ENCODE results near the gene NPAS2. TPM values are rescaled to one million over a fixed set of nuclear protein-coding genes. Genes with fewer than 3 reads are reported as not detected.

The NPAS2 gene
- total RNA-seq, 1 donor from 2014 or later, result 8.3 TPM

DNA sequence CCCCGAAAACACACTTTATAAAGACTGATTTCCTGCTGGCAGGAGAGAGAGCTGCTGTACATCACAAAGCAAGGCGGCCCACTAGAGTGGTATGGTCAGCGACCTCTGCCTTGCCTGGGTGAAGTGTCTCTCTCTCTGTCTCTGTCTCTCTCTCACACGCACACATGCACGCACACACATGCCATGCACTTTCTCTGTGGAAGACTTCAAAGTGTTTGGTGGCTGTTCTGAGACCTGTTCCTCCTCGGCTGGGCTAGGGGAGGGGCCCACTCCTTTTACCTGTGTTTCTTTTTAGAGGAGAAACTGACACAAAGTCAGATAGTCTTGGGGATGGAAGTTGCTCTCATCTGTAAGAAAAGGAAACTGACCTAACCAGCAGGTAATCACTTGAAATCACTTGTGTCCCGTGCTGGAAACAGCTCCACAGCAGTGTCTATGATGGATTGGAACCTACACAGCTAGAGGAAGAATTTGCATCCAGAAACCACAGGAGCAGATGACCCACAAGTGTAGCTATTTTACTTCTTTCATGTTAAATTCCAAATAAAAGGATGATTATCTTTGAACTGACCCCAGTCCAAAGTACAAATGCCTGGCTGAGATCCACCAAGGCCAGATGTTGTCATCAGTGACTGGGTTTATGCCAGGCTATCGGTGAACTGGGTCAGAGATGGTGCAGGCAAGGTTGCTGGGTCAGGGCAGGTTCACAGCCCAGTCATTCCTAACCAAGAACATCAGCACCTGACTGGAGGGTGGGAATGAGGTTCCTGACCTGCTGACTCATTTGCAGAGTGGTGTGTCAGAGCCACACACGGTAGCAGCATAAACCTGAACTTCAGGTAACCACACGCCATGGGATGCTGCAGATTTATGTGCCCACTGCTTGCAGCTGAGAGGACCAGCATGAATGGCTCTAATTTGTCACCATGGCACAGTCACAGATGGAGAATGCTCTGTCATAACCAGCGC, 63.0 kb downstream of the NPAS2 start:
- no peak for DNase-seq

DNA sequence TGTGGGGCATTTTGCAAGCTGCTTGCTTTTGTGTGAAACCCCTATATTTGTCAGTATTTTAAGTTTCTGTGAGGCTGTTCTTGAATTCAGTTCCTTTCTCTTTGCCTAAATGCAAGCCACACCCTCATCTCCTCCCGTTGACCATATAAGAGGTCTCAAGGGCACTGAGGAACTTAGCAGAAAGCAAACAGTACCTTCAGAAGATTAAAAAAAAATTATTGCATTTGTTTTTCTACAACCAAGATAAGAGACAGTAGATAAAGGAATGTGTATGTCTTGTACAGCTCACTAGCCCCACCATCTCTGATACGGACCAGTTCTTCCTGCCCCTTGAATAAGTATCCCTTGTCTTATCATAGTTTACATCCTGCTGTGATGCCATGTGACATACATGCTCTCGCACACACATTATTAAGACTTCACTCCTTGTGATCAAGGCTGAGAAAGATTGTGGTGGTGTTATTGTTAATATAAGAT, 64.2 kb downstream of the NPAS2 start:
- DNase-seq, result peak; percentile 37

DNA sequence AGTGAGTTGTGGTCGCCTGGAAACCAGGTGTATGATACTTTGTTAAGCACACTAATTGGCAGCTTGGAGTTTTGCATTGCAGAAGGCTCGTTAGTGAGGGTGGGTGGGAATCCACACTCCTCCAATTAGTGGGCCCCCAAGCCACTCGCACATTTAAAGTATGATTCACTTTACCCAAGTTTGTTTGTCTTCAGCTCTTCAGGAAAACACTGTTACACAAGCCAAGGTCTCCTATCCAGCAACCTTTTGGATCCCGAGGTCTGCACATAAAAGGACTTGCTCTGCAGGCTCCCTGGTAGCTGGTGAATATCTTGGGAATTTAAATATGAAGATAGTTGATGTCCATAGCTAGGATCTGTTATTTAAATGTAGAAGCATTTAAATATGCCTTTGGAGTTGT, 66.1 kb downstream of the NPAS2 start:
- peak; percentile 43 for DNase-seq

GRCh38 chr2:100887039-100887578, 67.2 kb downstream of the NPAS2 start:
- DNase-seq, result no peak

DNA sequence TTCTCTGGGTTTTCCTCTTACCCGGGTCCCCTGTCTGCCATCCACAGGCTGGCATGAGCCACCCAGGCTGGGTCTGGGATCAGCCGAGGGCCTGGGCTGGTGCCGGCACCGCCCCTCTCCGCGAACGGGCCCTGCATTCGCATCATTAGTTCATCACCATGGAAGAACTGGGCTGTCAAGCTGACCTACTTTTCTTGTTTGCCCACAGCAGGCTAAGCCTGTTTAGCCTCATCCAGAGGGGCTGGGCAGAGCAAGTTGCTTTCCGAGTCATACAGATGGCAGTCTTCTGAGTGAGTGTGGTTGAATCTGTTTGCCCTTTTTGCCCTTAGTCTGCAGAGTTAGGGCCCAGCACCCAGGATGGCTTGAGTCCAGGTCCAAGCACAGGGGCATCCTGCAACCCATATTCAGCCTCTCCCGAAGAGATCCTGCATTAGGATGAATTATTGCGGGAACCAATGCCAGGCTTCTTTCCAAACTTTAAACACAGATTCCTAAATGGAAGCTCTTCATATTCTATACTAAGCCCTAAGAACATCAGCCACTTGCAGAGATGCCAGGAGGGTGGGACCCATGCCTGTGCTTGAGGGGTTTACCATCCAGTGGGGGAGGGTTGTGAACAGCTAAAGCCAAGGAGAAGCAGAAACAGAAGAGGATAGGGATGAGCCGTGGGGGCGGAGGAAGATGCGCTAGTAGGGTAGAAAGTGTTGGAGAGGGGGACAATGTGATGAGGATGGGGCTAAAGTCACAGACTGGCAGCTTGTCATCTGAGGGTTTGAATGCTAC, 68.0 kb downstream of the NPAS2 start:
- DNase-seq, result no peak

DNA sequence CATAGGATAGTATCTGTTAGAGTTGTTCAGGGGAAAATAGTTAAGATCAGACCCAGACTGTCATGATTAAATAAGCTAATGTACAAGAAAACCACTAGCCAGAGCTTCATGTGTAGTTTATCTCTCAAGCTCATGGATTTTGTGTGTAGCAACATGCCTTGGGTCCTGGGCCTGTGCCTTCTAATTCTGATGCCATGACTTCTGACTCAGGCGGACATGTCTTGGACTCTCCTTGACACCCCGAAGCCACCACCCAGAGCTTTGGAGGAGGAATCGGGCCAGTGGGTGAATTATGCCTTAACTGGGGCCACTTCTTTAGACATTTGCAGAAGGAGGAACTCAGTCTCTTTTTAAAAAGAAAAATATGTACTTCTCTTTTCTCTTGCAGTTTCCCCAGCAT, 68.7 kb downstream of the NPAS2 start:
- no peak for DNase-seq

DNA sequence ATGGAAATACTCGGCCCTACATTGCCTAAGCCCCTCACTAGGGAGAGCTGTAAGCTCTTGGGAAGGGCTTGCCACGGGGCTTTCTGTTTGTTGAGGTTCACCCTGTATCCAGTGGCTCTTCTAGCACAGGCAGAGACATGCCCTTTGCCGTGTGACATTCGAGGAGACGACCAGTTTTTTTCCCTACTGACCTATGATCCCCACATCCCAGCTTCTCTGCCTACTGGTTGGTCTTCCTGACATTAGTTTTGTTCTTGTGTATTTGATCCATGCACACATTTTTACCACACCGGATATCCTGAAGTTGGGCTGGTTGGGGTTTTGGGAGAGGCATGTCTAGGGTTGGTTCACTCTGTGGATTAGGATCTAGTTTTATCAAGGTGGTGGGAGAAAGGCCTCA, 69.3 kb downstream of the NPAS2 start:
- no peak for DNase-seq

GRCh38 chr2:100891906-100892642, 72.1 kb downstream of the NPAS2 start:
- no peak for DNase-seq

DNA sequence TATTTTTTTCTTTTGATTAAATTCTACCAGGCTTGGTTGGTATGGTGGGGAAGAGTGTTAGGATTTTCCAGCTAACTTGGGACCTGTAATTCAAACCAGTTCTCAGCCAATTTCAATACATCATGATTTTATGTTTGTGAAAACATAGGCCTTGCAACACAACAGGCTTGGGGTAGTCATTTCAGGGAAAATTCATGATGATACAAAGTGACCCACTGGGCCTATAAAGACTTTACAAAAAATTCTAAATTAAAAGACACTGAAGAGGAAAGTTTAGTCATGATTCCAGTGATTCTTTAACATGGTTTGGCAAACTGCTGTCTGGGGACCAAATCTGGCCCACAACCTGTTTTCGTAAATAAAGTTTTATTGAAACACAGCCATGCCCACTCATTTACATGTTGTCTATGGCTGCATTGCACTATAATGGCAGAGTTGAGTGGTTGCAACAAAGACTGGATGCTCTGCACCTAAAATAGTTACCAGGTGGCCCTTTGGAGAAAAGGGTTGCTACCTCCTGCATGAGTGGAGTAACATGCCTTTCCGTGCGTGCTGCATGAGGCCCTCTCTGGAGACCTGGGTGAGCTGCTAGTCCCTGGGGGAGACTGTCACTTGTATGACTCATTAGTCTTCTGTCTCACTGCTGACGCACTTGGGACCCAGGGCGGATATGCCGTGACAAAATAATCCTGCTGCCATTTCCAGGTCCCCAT, 73.6 kb downstream of the NPAS2 start:
- peak; percentile 60 for DNase-seq

- DNase-seq, result peak; percentile 75
Measured at GRCh38 chr2:100894105-100894795, 74.3 kb downstream of the NPAS2 start.

- DNase-seq, result no peak
Measured at GRCh38 chr2:100894796-100895156, 74.8 kb downstream of the NPAS2 start.

- no peak for DNase-seq
Measured at GRCh38 chr2:100895402-100895801, 75.5 kb downstream of the NPAS2 start.

DNA sequence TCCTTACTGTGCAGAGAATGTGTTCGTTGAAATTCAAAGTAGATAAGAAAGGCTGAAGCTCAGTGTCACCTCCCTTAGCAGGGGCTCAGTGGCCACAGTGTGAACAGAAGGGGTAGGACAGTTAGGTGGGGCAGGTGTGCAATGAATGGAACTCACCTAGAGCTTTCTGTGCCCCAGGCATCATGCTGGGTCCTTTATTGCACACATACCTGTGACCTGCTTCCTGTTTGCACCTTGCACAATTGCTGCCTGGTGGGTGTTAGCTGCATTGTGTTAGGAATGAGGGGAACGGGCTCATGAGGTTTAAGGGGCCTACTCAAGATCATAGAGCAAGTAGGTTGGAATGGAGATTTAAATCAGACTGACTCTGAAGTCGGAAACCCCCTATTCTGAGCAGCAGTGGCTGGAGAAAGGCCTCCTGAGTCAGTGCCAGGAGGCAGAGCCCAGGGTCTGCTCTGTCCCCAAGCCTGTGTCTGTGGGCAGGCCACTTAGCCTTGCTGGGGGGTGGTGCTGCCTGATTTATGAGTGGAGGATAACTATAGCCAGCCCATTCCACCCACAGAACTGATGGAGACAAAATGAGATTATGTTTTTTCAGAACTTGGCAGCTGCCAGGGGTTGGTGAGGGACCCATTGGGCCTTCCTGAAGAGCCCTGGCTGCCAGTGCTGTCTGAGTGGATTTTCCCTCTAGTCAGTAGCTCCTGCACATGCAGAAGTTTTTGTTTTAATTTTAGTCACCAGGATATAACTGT, 76.2 kb downstream of the NPAS2 start:
- DNase-seq, result no peak

- no peak for DNase-seq
Measured at GRCh38 chr2:100898035-100898665, 78.2 kb downstream of the NPAS2 start.

- no peak for DNase-seq
Measured at GRCh38 chr2:100900156-100900795, 80.3 kb downstream of the NPAS2 start.

DNA sequence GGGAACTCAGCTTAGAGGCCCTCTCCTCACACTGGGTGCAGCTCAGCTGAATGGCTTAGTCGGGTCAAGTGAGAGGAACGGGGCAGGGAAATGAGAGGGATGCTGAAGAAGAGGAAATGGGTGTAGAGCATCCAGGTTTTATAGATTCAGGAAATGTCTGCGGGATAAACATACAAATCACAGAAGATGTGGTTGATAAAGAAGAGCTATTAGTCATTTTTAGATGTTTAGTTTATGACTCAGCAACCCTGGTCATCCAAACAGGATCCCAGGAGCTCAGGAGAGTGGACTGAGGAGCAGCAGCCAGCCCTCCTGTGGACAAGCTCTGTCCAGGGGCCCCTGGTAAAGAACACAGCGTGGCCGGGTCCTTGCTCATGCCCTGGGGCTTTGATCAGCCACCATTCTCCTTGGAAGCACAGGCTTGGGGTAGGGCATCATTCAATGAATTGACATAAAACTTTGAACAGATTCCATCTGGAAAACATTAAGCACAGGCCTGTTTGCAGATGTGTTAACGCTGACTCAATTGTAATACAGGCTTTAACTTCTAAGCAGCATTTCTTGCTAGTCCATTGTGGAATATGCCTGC, 83.0 kb downstream of the NPAS2 start:
- DNase-seq, result peak; percentile 87

DNA sequence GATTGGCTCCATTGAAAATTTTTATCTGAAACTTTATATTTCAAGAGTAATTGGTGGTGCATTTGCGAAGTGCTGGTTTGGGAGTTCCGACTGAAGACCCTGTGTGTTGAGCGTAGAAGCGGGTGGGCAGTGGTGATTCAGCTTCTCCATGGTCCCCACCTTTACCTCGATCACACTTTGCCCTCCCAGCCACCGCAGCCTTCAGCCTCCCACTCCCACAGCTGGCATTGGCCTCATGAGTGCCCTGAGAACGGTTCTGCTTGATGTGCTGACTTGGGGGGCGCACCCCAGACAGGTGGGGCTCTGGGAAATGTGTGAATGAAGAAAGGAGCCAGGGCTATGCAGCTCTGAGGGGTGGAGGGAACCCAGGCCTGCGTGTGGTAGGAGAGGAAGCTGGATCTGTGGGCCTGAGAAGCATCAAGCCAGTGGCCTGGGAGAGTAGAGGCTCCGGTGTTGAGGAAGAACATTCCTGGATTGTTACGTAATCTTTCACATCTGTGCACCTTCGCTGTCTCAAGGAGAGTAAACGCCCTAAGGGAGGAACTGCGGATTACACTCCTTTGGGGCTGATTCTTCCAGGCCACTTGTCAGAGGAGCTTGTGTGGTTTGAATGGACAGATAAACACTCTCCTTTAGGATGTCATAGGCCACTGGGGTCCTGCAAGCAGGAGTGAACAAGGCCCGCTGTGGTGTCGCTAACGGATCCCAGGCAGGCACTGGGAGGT, 83.8 kb downstream of the NPAS2 start:
- DNase-seq, result no peak

DNA sequence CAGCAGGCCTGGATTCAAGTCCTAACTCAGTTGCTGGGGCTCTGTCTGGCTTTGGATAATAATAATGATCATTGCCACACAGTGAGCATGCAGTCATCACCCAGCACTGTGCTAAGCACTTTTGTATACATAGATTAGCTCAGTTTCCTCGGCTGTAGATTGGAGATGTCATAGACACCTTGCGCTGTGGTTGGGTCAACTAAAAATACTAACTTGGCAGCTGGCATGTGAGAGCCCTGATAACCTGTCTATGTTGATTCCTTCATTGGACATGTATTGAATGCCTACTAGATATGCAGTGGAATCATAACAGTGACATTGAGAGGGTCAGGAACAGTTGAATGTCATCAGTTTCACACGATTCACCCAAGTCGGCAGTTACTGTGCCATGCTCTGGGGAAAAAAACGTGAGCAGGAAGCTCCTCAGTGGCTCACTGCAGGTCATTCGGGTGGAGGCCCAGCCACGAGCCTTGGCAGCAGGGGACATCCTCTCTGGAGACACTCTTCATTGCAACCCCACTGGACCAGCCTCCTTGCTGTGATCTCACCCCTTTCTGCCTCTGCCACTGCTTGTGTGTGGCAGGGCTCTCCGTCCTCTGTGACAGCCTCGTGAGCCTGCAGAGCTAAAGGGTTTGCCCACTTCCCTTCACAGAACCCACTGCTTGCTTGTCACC, 85.3 kb downstream of the NPAS2 start:
- no peak for DNase-seq

All from dermis blood vessel endothelial cell (primary cell).